CD4-positive, CD25-positive, alpha-beta regulatory T cell (primary cell): ENCODE data around the gene PROB1. TPM values are rescaled to one million over a fixed set of nuclear protein-coding genes. Genes with fewer than 3 reads are reported as not detected.

Source experiments
- ATAC-seq, 2 donors: fragments of 150-1000 bp; cut with Tn5 transposase; one replicate each; pipeline ENCODE4 v1.10.0; 2021; ENCODE audit warnings: low read depth in 2 of 2, moderate number of reproducible peaks in 2 of 2, moderate library complexity in 1 of 2
- DNase-seq, 3 donors: peaks; one replicate each; pipeline versions ENCODE4 v3.0.0 to v3.0.0-alpha.2; 2012 to 2022; ENCODE audit warnings: mixed read lengths in 1 of 3
- H3K27ac ChIP-seq: one replicate; pipeline ENCODE4 v1.7.0; 2013; ENCODE audit warnings: mild to moderate bottlenecking, low read length; ENCODE audit not compliant: insufficient read depth, poor library complexity, severe bottlenecking
- H3K27me3 ChIP-seq: one replicate; pipeline ENCODE4 v1.7.0; 2013; ENCODE audit warnings: low read length; ENCODE audit not compliant: control insufficient read depth, insufficient read depth
- H3K36me3 ChIP-seq: one replicate; pipeline ENCODE4 v1.7.0; 2013; ENCODE audit warnings: mild to moderate bottlenecking, low read length, moderate library complexity; ENCODE audit not compliant: control insufficient read depth, insufficient read depth
- H3K4me1 ChIP-seq: 2 replicates; pipeline ENCODE4 v1.7.0; 2013; ENCODE audit warnings: mild to moderate bottlenecking, low read length; ENCODE audit not compliant: insufficient read depth, control insufficient read depth, poor library complexity, severe bottlenecking
- H3K4me3 ChIP-seq: one replicate; pipeline ENCODE4 v1.7.0; 2013; ENCODE audit warnings: low read depth, mild to moderate bottlenecking, low read length, moderate library complexity
- H3K9me3 ChIP-seq, 2 experiments: 1 replicate in 1 of 2; 2 replicates in 1 of 2; pipeline ENCODE4 v1.7.0; 2013; ENCODE audit warnings: low read length in 2 of 2, mild to moderate bottlenecking in 1 of 2, moderate library complexity in 1 of 2; ENCODE audit not compliant: control insufficient read depth in 2 of 2
- H3K27ac Mint-ChIP-seq, 3 donors: one replicate each; pipeline ENCODE4 v1.8.0; 2020 to 2022; ENCODE audit warnings: mild to moderate bottlenecking in 3 of 3, mixed read lengths in 3 of 3, moderate library complexity in 2 of 3
- H3K27me3 Mint-ChIP-seq: one replicate; pipeline ENCODE4 v1.8.0; 2022; ENCODE audit warnings: mild to moderate bottlenecking, mixed read lengths
- H3K36me3 Mint-ChIP-seq: one replicate; pipeline ENCODE4 v1.8.0; 2020; ENCODE audit warnings: mixed read lengths
- H3K4me1 Mint-ChIP-seq, 4 donors: one replicate each; pipeline ENCODE4 v1.8.0; 2020 to 2022; ENCODE audit warnings: mixed read lengths in 4 of 4, mild to moderate bottlenecking in 1 of 4
- H3K4me3 Mint-ChIP-seq, 4 donors: one replicate each; pipeline ENCODE4 v1.8.0; 2020 to 2022; ENCODE audit warnings: mild to moderate bottlenecking in 4 of 4, mixed read lengths in 4 of 4, moderate library complexity in 3 of 4
- H3K9me3 Mint-ChIP-seq, 7 donors: one replicate each; pipeline ENCODE4 v1.8.0; 2020 to 2022; ENCODE audit warnings: mixed read lengths in 7 of 7, mild to moderate bottlenecking in 3 of 7, moderate library complexity in 2 of 7
- polyA plus RNA-seq, 4 donors: library from polyadenylated mRNA; unstranded; fragments of 300-500 nt; fragmentation: Illumina TruSeq; gene quantifications; one replicate each; pipeline ENCODE4 v1.2.3, GENCODE V29; 2021
- total RNA-seq: library from RNA; stranded (reverse); gene quantifications from one replicate; pipeline ENCODE4 v1.2.3, GENCODE V29; 2022

Gene PROB1
- total and polyA plus RNA-seq, 5 donors from 2014 or later, result 0.25 to 1.2 (median 0.67) TPM

GRCh38 chr5:139416651-139417050 is 21.7 kb upstream of the PROB1 start:
- Mint-ChIP-seq H3K9me3 (no peaks in the 10 kb centered on the region), H3K27ac (no peak overlapping the region), H3K4me1 (peaks cover 22 to 36% (median 32%) of the 10 kb centered on the region in 4 donors), H3K27me3 (no peaks in the 10 kb centered on the region), H3K4me3 (peak overlapping the region in 1 of 4 donors; percentile 11), H3K36me3 (peaks cover 18% of the 10 kb centered on the region)
- no peak overlapping the region for H3K27ac ChIP-seq
- no peaks in the 10 kb centered on the region for H3K9me3 ChIP-seq
- no peak for ATAC-seq
- H3K36me3 ChIP-seq, result peaks cover 7% of the 10 kb centered on the region
- H3K4me3 ChIP-seq, result no peak overlapping the region
- H3K27me3 ChIP-seq, result no peaks in the 10 kb centered on the region
- no peak for DNase-seq
- peaks cover 30% of the 10 kb centered on the region for H3K4me1 ChIP-seq

GRCh38 chr5:139415869-139416268 is 21.0 kb upstream of the PROB1 start:
- no peak overlapping the region for H3K27ac ChIP-seq
- no peaks in the 10 kb centered on the region for H3K27me3 ChIP-seq
- peaks cover 30% of the 10 kb centered on the region for H3K4me1 ChIP-seq
- peaks cover 18% of the 10 kb centered on the region for H3K36me3 Mint-ChIP-seq
- DNase-seq, result no peak
- no peaks in the 10 kb centered on the region for H3K27me3 Mint-ChIP-seq
- H3K4me3 Mint-ChIP-seq, result peak overlapping the region in 2 of 4 donors; percentile 19 to 22
- no peaks in the 10 kb centered on the region for H3K9me3 Mint-ChIP-seq
- H3K36me3 ChIP-seq, result peaks cover 7% of the 10 kb centered on the region
- H3K27ac Mint-ChIP-seq, result peak overlapping the region in 1 of 3 donors; percentile 64
- H3K4me3 ChIP-seq, result peak overlapping the region; percentile 46
- H3K4me1 Mint-ChIP-seq, result peaks cover 22 to 36% (median 32%) of the 10 kb centered on the region in 4 donors
- no peaks in the 10 kb centered on the region for H3K9me3 ChIP-seq
- no peak for ATAC-seq

GRCh38 chr5:139415221-139415861 is 20.4 kb upstream of the PROB1 start:
- H3K4me3 Mint-ChIP-seq, result peak overlapping the region in 3 of 4 donors; percentile 36 to 49 (median 45)
- H3K4me1 ChIP-seq, result peaks cover 30% of the 10 kb centered on the region
- H3K4me3 ChIP-seq, result peak overlapping the region; percentile 59
- H3K27ac ChIP-seq, result peak overlapping the region; percentile 55
- H3K27me3 ChIP-seq, result no peaks in the 10 kb centered on the region
- peaks cover 18% of the 10 kb centered on the region for H3K36me3 Mint-ChIP-seq
- peak in 1 of 2 donors; percentile 24 for ATAC-seq
- peak overlapping the region; percentile 64 to 88 (median 86) for H3K27ac Mint-ChIP-seq
- H3K9me3 ChIP-seq, result no peaks in the 10 kb centered on the region
- no peaks in the 10 kb centered on the region for H3K27me3 Mint-ChIP-seq
- H3K4me1 Mint-ChIP-seq, result peaks cover 22 to 36% (median 32%) of the 10 kb centered on the region in 4 donors
- peak in 1 of 3 donors; percentile 77 for DNase-seq
- H3K36me3 ChIP-seq, result peaks cover 7% of the 10 kb centered on the region
- no peaks in the 10 kb centered on the region for H3K9me3 Mint-ChIP-seq

DNA sequence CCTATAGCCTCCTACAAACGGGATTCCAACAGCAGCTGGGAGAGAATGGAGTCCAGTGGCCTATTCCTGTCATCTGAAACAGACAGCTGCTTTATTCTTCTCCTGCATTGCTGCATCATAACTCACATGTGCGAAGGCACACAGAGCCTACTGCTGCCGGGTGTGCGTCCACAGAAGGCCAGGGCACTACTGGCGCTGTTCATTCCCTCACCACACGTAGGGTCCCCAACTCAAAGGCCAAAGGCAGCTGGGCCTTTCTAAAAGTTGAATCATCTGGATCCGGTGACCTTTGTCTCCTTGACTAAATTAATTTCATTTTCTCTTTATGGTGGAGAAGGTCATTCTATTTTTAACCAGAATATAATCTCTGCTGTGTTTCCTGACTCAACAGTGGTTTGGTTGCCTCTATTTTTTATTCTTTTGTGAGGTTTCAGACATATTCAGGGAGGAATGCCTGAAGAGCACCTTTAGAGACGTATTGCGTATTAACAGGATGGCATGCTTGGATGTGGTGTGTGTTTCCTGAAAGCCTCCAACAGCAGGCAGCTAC is 19.8 kb upstream of the PROB1 start:
- Histone ChIP-seq H3K27me3 (no peaks in the 10 kb centered on the region), H3K4me1 (peaks cover 30% of the 10 kb centered on the region), H3K9me3 (no peaks in the 10 kb centered on the region), H3K27ac (peak overlapping the region; percentile 55), H3K4me3 (peak overlapping the region; percentile 59), H3K36me3 (peaks cover 4% of the 10 kb centered on the region)
- Mint-ChIP-seq H3K4me3 (peak overlapping the region; percentile 36 to 49 (median 44)), H3K36me3 (peaks cover 14% of the 10 kb centered on the region), H3K27ac (peak overlapping the region; percentile 64 to 88 (median 86)), H3K9me3 (no peaks in the 10 kb centered on the region), H3K27me3 (no peaks in the 10 kb centered on the region), H3K4me1 (peaks cover 22 to 36% (median 32%) of the 10 kb centered on the region in 4 donors)
- ATAC-seq (peak; percentile 19 to 23), DNase-seq (peak in 2 of 3 donors; percentile 24 to 52)

GRCh38 chr5:139413963-139414362 is 19.1 kb upstream of the PROB1 start:
- H3K27me3 ChIP-seq, result no peaks in the 10 kb centered on the region
- DNase-seq (peak in 1 of 3 donors; percentile 59), ATAC-seq (no peak)
- peaks cover 22 to 36% (median 32%) of the 10 kb centered on the region in 4 donors for H3K4me1 Mint-ChIP-seq
- peak overlapping the region; percentile 55 for H3K27ac ChIP-seq
- peak overlapping the region; percentile 64 to 88 (median 86) for H3K27ac Mint-ChIP-seq
- no peaks in the 10 kb centered on the region for H3K36me3 ChIP-seq
- H3K9me3 Mint-ChIP-seq, result no peaks in the 10 kb centered on the region
- no peaks in the 10 kb centered on the region for H3K9me3 ChIP-seq
- peaks cover 30% of the 10 kb centered on the region for H3K4me1 ChIP-seq
- H3K27me3 Mint-ChIP-seq, result no peaks in the 10 kb centered on the region
- H3K4me3 Mint-ChIP-seq, result peak overlapping the region; percentile 0 to 62 (median 28)
- H3K36me3 Mint-ChIP-seq, result peaks cover 13% of the 10 kb centered on the region
- H3K4me3 ChIP-seq, result peak overlapping the region; percentile 59

DNA sequence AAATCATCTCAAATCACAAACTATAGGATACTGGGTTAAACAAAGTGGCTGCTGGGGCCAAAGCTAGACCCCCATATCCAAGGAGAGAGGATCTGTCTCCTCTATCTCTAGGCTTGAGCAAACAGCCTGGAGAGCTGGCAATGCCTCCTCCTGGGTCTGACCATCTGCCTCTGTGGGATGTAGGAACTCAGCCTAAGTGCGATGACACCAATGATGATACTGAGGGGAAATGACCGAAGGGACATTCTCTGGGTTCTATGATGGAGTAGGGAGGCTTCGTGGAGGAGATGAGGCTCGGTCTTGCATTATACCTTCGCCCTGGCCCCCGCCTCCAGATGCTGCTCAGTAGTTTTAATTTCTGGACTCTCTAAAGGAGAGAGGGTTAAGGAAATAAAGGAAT is 18.2 kb upstream of the PROB1 start:
- Mint-ChIP-seq H3K27me3 (no peaks in the 10 kb centered on the region), H3K9me3 (no peaks in the 10 kb centered on the region), H3K4me3 (peak overlapping the region in 2 of 4 donors; percentile 36 to 53), H3K4me1 (peaks cover 22 to 36% (median 32%) of the 10 kb centered on the region in 4 donors), H3K36me3 (peaks cover 5% of the 10 kb centered on the region), H3K27ac (peak overlapping the region in 1 of 3 donors; percentile 64)
- DNase-seq (no peak), ATAC-seq (no peak)
- no peaks in the 10 kb centered on the region for H3K9me3 ChIP-seq
- no peak overlapping the region for H3K4me3 ChIP-seq
- H3K27ac ChIP-seq, result no peak overlapping the region
- no peaks in the 10 kb centered on the region for H3K36me3 ChIP-seq
- H3K4me1 ChIP-seq, result peaks cover 30% of the 10 kb centered on the region
- H3K27me3 ChIP-seq, result no peaks in the 10 kb centered on the region

GRCh38 chr5:139410993-139411828 is 16.3 kb upstream of the PROB1 start:
- Histone ChIP-seq H3K4me1 (peaks cover 26% of the 10 kb centered on the region), H3K27me3 (no peaks in the 10 kb centered on the region), H3K36me3 (no peaks in the 10 kb centered on the region), H3K9me3 (no peaks in the 10 kb centered on the region), H3K4me3 (no peak overlapping the region), H3K27ac (no peak overlapping the region)
- Mint-ChIP-seq H3K27ac (peak overlapping the region in 1 of 3 donors; percentile 42), H3K4me3 (no peak overlapping the region), H3K36me3 (peaks cover 5% of the 10 kb centered on the region), H3K9me3 (no peaks in the 10 kb centered on the region), H3K27me3 (no peaks in the 10 kb centered on the region), H3K4me1 (peaks cover 30 to 38% (median 36%) of the 10 kb centered on the region in 4 donors)
- ATAC-seq (no peak), DNase-seq (no peak)
